Activated CD8-positive, alpha-beta memory T cell treated with anti-CD3 and anti-CD28 coated beads, Interleukin-2, amount 50 U/mL, for 48 hours (primary cell): ENCODE measurements around the gene PAM.
"Not testable (repeated sequence)": the region's sequence is repeated elsewhere in the genome, so short reads cannot be mapped to it uniquely, and the experiment has no call there.

Source experiments
- DNase-seq: peaks from one replicate; pipeline ENCODE4 v3.0.0-alpha.2; 2020

PAM gene

DNA sequence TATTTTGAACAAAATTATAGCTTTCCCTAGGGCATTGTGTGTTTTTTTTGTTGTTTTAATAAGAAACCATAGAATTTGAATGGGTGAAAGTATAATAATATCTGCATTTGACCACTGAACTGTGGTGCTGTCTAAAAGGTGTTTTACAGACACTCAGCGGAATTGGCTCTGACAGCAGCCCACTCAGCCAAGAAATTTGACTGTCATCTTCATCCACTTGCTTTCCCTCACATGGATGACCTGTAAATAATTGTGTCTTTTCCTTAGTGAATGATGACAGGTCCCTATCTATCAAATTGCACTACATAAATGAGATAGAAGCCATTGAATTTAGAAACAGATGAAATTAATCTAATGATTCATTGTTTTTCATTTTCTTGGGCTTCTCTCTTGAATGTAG lies 150.0 kb downstream of the PAM start:
- no peak for DNase-seq

DNA sequence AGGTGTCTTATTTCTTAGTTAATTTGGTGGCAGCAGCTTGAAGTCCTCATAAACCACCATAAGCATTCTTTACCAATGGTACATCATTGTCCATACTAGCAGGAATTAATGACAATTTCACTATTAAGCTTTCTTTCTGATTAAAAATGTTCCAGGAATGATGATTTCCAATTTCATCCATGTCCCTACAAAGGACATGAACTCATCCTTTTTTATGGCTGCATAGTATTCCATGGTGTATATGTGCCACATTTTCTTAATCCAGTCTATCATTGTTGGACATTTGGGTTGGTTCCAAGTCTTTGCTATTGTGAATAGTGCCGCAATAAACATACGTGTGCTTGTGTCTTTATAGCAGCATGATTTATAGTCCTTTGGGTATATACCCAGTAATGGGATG lies 152.0 kb downstream of the PAM start:
- not testable (repeated sequence) for DNase-seq

DNA sequence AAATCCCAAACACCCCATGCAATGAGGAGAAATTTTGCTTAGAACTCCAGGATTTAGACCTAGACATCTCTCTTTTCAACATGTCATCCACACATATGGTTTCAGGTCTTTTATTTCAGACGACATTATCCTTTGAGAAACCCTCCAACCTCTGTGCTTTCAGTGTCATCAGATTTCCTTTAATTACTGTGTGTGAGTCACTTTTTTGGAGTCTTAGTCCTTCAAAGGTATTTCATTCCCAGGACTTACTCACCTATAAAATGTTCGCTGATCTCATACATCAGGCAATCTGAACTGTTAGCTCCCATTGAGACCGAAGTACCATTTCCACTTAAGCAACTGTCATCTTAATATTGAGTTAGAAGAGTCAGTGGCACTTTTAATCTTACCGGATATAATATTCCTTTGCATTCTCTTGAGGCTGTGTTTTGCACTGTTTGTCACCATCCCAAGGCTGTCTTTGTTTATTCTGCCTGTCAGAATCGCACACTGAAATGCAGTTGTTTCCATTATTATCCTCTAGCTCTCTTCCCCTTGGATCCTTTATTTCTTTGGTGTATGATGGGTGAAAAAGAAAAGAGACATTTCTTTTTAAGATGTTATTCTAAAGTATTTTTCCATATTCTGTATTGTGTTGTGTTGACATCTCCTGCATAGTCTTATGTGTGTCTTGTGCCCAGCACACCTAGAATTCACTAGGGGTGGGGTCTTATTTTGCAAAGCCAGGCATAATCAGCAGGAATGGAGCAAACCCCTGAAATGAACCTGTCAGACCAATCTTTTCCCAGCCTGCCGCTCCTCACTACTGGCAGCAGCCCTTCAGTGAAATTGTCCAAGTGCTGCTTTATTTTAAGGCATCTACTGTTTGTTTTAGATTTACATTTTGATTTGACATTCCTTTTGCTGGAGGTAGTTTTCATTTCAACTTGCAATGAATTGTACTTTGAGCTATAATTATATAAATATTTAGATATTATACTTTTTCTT lies 155.4 kb downstream of the PAM start:
- no peak for DNase-seq

DNA sequence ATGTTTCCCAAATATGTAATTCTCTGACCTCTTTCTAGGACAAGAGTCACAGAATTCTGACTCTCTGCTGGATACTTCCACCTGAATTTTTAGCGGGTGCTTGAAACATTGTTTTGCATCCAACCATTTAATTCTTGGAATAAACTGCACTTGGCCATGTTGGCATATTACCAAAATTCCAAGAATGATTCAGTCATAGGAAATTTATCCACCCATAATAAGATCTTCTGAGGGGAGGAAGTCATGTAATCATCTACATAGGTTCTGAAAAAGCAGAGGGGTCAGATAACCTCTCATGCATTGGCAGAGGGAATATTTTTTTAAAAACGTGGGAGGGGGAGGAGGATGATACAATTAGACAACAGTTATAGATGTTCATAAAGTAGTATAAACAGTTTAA lies 156.9 kb downstream of the PAM start:
- DNase-seq: no peak

DNA sequence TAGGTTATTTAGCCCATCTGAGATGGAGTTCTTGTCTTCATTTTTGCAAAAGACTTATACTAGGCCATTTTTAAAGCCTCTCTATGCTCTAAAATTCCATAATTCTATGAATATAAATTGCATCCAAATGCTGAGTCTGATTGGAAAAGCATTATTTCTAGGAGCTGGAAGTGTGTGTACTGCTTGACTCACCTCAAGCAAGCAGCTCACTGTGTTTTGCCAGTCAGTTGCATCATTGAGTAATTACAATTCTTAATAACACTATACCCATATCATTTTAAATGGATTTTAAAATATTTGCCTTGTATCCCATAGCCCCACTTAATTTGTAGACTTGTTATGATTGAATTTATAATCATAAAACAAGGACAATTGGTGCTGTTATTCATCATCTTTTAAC lies 161.0 kb downstream of the PAM start:
- DNase-seq: no peak

DNA sequence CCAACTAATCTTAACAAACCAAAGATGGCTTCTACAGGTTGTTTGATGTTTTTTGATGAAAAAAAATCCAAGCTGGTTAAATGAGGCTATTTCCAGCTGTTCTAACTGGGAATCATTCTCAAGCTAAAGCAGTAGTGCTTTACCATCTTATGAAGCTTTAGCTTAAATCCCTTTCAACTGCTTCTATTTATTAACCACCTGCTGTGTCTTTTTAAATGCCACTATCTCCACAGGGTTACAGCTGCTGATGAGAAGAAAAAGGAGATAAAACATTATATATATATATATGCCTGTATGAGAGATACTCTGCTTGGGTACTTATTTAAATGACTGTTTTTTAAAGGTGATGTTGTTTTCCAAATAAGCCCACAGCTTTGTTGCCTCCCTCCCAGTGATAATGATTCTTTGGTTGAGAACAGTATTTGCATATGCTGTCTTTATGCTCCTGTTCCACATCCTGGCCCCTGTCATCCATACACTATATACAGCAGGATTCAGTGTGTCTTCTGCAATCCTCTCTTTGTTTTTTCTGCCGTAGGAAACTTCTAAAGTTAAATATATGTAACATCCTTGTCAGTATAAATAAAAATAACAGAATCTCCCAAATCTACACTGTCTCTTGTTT lies 164.0 kb downstream of the PAM start:
- no peak for DNase-seq

DNA sequence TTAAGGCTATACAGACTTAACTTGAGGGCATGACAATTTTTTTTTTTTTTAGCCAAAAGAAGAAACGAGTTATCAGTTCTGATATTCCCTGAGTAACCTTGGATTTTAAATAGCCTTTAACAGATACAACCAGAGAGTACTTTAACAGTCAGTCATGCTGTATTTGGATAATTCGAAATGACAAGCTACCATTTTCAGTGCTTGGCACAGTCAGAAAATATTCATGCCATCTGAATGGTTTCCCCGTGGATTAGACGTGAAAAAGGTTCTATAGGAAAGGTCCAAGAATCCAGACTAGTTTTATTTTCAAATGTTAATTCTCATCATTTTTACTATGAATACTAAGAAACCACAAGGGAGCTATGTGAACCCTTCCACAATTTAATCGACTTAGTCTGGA lies 165.7 kb downstream of the PAM start:
- no peak for DNase-seq

DNA sequence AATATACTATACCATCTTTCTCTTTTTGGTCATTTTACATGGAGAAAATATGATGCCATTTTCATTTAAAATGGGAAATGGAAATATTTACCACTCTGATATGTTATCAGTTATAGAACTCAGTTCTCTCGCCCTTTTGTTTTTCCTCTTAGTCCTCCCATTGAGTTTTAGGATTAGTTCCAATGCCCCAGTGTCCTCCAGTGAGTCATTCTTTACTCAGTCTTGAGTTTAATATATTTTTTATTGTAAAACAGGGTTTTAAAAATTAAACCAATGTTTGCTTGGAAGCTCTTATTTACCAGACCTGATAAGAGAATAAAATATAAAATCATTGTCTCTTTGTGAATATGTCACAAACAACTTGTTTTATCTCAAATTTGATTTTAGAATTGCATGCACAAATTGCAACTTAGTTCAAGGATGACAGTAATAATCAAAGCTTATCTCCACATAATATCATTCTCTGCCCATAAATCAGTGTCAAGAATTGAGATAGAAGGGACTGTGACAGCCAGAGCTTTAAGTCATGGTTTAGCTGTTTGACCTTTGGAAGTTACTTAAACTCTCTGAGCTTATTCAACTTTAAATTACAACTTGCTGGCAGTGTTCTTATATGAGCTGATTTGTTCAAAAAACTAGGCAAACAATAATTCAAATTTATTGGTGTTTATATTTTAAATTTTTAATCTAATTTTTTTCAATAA lies 166.4 kb downstream of the PAM start:
- no peak for DNase-seq

DNA sequence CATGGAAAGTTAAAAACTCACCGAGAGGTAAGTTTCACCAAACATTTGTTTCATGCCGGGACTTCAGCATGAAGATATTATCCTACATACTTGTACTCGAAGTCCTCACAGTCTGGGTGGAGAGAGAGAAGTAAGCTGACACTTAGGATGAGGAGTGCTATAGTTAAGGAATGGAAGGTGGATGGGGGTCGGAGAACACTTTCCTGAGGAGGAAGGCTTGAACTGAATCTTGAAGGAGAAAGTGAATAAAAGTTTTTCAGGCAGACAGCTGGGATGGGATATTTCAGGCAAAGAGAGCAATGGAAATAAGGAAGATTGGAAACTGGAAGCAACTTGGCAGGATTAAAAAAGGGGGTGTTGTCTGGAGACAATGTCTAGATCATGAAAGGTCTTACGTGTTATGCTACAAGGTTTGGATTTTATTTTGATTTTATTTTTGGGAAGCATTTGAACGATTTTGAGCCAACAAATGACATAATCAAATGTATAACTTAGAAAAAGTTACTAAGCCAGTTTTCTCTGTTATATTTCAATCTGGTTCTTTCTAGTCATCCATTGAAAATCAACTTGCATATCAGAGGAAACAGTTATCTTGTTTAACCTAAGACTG lies 167.1 kb downstream of the PAM start:
- DNase-seq: no peak

DNA sequence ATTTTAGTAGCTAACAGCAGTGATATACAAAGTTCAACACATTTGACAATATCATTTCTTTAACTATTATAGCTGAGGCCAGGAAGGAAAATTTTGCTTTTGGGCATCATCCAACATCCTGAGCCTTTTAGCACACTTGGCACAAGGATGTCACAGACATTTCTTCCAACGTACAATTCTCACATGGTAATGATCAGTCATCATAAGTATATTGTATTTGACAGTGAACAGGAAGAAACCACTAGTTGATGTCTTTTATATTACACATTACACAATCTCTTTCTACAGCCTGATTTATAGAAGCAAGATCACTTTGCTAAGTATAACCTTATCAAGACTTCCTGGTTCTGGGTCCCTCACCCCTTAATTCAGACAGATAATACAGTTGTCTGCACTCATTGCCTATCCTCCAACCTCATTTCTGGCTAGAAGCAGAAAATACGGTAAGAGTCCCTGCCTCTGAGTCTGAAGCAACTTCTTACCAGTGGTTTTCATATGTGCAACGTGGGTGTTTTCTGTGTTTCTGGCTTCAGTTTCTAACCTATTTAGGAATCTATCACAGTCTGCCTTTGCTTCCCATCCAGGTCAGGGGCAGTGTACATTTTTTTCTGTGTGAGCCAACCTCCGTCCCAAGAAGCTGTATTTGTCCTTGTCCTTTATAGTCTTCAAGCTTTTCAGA lies 167.8 kb downstream of the PAM start:
- no peak for DNase-seq

DNA sequence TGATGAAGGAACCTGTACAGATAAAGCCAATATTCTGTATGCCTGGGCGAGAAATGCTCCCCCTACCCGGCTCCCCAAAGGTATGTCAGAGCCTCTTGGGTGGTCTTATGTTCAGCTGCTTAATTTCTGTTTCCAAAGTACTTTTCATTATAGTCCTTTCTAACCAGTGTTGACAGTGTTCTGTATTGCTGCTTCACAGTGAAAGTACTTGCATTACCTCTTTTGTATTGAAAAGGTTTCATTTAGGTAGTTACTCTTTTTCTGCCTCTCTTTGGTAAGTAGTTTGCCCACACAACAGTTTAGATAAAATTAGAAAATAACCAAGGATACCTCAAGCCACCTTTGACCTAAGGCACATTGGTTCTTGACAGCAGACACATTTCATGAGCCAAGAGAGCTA lies 169.9 kb downstream of the PAM start:
- no peak for DNase-seq

DNA sequence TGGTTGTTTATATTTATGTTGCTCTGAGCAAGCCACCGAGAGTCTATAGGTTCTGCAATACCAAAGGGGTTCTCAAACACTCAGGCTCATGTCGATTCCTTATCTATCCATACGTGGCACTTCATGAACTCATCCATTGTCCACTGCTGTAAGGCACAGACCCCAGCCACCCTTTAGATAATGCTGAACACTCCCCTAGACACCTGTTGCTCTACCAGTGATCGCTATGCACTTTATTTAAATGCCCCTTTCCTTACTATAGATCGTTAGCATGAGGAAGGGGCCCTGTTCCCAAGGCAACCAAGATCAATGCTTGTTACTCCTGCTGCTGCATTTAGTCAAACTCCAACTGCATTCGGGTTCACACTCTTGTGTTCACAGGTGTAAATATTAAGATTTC lies 171.9 kb downstream of the PAM start:
- no peak for DNase-seq

DNA sequence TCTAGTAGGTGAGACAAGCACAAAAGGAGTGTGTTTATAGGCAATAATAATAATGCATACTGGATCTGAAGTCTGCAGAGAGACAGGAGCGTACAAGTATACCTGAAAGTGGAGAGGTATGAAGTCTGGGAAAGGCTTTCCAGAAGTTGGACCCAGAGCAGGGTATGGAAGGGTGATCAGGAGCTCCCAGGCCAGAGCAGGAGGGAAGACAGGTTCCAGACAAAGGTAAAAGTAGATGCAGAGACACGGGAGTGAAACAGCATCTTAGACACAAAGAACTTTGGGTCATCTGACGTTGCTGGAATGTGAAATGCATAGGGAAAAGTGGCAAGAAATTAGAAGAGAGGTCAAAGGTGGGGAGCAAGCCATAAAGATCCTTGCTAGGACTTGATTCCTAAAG lies 175.1 kb downstream of the PAM start:
- no peak for DNase-seq

DNA sequence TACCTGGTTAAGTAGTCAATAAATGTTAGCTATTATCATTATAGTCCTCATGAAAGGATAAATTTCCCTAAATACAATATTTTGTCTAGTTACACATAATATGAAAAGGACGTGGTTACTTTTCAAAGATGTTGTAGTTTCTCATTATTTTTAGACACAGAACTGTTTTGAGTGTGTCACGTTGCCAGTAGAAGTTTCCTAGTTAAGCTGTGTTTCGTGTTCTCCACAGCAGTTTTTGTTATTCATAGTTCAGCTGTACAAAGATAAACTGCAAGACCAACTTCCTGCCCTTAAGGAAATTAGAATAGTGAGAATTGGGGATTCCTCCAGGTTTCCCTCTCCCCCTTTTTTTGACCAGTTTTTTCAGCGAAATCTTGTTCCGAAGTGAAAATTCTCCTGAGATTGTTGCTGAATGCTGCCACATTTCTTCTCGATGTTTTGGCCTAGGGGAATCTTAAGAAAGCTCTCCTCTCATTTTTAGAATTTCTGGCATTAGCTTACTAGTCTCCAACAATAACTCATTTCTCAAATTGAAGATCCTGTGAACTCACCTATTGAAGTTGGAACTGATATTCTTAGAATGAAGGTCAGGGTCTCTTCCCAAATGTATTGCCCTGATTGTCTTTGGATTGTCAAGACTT lies 176.1 kb downstream of the PAM start:
- DNase-seq: no peak

DNA sequence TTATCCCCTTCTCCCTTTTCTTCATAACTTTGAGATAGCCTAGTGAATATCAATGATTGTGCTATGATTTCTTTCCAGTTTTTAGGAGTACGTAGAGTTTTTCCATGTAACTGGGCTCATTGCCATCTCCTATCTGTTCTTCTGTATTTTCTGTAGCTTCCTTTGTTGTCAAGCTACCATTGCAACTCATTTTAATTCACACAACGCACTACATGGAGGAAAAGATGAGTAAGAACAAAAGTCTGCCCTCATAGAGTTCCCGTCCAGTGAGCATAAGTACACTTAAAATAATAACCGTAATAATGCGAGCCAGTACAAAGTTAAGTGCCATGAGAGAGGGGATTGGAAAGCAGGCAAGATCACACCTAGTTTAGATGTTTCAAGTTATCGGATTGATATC lies 177.7 kb downstream of the PAM start:
- DNase-seq: no peak

DNA sequence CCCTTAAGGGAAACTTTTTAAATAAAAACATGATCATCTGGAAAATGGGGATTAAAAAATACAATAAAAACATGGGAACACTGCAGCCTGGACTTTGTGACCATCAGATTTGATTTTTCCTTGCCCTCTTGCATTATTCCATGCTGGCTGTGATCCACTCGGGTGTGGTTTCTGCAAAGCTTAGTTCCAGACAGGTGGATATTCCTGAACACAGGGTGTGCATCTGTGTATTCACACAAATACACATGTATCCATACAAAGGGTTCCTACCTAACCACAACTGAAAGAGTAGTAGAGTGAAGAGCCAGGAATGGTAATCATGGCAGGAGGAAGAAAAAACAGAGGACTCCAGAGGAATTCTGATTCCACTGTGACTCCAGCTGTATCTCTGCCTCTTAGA lies 178.2 kb downstream of the PAM start:
- no peak for DNase-seq

DNA sequence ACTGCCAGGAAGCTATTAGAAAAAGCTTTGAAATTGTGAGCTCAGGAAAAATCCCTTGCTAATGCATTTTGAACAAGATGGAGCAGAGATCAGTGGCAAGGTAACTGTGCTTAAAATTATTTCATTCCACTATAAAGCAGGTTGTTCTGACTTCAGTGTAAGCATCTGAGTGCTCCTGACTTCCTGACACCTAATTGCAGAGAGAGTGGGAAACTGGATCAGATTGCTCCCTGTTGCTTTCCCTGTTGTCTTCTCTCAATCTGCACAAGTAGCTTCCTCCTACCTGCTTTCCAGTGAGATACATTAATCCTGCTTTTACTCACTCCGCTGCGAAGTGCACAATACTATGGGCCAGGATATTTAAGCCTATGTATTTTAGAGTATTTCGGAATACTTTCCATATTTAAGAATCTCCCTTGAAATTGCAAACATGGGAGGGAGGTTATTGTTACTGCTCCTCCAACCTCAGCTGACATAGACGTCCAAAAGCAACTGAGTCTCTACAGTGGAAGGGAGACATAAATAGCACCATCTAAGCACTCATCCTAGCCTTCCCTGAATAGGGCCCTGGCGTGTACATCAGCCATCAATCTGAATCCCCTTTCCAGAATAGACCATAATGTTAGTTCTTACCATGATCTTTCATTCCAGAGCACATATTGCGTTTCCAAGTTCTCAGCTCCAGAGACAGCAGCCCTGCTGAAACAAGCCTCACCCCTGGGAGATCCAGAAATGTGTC lies 178.8 kb downstream of the PAM start:
- no peak for DNase-seq

DNA sequence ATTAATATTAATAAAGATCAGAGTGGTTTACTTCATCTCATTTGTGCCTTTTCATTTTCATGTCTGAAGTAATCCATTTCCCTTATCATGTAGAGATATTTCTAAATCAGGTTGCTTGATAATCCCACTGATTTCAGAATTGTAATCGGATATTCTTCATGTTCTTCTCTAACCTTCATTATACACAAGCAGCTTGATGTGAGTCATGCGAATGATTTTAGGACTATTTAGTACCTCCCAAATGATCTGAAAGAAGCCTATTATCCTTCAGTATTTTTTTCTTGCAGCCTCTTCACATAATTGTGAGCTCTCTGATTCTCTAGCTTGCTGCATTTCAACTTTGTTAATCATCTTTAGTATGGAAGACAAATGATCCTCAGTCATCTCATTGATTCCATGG lies 182.8 kb downstream of the PAM start:
- no peak for DNase-seq

DNA sequence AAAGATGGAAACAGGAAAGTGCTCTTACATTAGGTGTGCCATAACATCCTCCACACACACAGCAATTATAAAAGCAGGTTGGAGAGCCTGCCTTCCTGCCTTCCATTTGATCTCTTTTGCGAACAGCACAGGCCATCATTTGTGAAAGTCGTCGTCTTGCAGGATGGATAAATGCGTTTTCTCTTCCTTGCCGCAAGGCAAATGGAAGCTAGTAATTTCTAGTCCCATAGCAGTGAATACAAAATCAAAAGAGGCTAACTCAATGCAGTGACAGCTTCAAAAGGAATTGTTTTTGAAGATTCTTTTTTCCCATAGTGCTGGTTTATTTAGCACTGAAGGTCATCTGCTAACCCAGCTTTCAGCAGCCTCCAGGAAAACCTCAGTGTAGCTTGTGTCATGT lies 186.0 kb downstream of the PAM start:
- no peak for DNase-seq

DNA sequence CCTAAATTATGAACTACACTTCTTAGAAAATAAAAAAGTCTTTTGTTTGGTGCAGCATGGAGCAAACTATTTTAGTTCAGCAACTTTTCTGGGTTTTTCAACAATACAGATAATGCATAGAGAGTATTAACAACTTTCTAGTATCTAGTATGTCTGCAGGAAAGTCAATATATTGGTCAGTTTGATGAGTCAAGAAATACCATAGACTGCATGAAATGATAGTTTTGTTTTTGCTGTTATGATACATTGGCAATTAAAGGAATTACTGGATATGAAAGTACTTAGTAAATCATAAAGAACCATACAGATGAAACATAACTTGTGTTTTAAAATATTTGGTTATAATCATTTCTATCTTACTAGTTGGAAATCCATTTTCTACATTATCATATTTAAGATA lies 191.3 kb downstream of the PAM start:
- DNase-seq: no peak

DNA sequence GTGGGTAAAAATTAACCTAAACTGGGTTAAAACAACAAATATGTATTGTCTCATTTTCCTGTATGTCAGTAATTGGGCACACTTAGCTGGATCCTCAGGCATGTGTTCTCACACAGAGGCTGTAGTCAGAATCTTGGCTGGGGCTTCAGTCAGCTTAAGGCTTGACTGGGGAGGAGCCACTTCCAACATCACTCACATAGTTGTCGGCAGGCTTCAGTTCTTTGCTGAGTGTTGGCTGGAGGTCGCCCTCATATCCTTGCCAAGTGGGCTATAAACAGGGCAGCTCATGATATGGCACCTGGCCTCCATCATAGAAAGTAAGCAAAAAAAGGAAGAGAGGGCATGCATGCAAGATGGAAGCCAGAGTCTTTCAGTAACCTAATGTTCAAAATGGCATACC lies 191.9 kb downstream of the PAM start:
- DNase-seq: no peak

DNA sequence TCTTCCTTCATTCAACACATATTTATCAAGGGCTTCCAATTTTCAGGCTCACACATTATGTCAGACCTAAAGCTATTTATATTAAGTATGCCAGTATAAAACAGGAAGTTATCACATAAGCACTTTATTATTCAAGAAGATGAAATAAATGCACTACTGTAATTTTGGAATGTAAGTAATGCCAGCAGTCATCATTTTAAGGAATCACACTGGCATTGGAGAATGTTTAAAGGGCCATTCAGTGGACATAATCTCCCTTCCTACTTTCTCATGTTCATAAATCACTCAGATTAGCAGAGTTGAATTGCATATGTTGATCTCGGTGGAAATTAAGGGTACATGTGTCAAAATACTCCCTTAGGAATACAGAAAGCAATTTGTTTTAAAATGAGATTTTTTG lies 200.4 kb downstream of the PAM start:
- DNase-seq: no peak
